Urinary bladder (tissue), 4 donors: ENCODE data around the gene MYCL. TPM values are rescaled to one million over a fixed set of nuclear protein-coding genes. Genes with fewer than 3 reads are reported as not detected.

Experiments used
- DNase-seq: peaks from one replicate; pipeline ENCODE4 v3.0.0-alpha.2; 2015; ENCODE audit errors: extremely low spot score
- H3K27ac ChIP-seq: one replicate; pipeline ENCODE4 v1.5.1; 2013; ENCODE audit warnings: low read depth, mild to moderate bottlenecking, moderate library complexity
- H3K36me3 ChIP-seq: one replicate; pipeline ENCODE4 v1.6.1; 2013; ENCODE audit warnings: mild to moderate bottlenecking, moderate library complexity; ENCODE audit not compliant: insufficient read depth
- H3K4me1 ChIP-seq: one replicate; pipeline ENCODE4 v1.6.1; 2013; ENCODE audit warnings: mild to moderate bottlenecking, moderate library complexity; ENCODE audit not compliant: insufficient read depth
- H3K4me3 ChIP-seq: one replicate; pipeline ENCODE4 v1.5.1; 2013; ENCODE audit warnings: low read depth, low read length
- WGBS: extraction: QIAGEN DNeasy Blood & Tissue Kit; methylation state at CpG from one replicate; pipeline ENCODE4 v1.1.7; 2013; 5-methylcytosine and 5-hydroxymethylcytosine counted together
- polyA plus RNA-seq: library from polyadenylated mRNA; stranded (reverse); fragments of 200-250 nt; gene quantifications from one replicate; pipeline ENCODE4 v1.2.3, GENCODE V29; 2013
- small RNA-seq: library from RNA; depleted of rRNA; stranded (forward); fragments of <200 nt; gene quantifications from one replicate; pipeline ENCODE3, GENCODE V24; 2014
- total RNA-seq: library from RNA; depleted of rRNA; stranded (reverse); fragments of >200 nt; gene quantifications from one replicate; pipeline ENCODE4 v1.2.3, GENCODE V29; 2014
- donor health status: healthy with polysubstance abuse.
- donor health status: healthy.

Gene MYCL
- total and polyA plus RNA-seq, 2 donors = 5.5 to 35.1 TPM

DNA sequence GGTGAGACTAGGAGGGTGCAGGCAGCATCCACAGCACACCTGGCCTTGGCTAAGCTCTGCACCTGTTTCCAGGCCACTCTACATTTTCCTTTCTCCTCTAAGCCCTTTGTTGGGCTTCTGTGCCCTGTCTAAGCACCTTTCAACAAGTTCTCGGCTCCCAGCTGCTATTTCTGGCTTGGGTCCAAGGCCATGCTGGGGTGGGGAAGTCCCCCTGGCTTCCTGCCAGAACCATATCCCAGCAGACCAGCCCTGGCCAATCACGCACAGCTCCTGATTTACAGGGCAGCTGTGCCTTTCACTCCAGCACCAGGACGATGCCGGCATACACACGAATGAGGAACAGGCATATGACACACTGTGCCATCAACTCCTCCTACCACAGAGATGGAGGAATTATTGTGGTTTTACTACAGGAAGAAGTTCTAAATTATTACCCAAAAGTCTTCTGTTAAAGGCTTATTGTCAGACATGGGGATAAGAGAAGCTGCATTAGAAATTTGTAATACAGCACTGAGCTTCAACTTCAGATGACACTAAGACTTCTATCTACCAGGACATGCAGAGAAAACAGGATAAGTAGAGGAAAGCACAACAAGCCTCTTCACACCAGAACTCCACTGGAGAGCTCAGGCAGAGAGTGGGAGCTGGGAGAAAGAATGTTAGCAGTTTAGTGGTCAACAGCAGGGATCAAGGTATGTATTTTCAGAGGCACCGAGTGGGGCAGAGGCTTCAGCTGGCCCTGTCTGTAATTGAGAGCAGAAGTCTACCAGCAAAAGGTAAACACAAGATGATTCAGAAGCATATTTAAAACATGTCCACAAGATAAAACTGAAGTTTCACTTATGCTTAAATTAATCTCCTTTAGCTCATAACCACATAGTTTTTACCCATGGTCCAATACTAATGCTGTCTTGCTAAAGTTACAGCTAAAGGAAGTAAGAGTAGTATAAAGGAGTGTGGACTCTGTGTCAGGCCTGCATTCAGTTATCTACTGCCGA lies 55.8 kb downstream of the MYCL start:
- Histone ChIP-seq H3K4me3 (no peak overlapping the region), H3K36me3 (peaks cover 2% of the 10 kb centered on the region), H3K27ac (peak overlapping the region; percentile 78), H3K4me1 (no peaks in the 10 kb centered on the region)
- peak; percentile 86 for DNase-seq
- 15% methylated on average over 7 of the region's 7 CpGs for WGBS

Small RNAs within 50 kb of the gene (small RNA-seq; reads per million reads assigned to genes)
- not detected for gene RF00019

Other genes with a start within 250 kb of the MYCL start
- gene NT5C1A, start 229.8 kb downstream of the MYCL start, total RNA-seq = 2.1 TPM
- gene NT5C1A, start 229.8 kb downstream of the MYCL start, polyA plus RNA-seq = 0.27 TPM
- 2.5 TPM for gene HPCAL4, start 210.5 kb downstream of the MYCL start, total RNA-seq
- gene HPCAL4, start 210.5 kb downstream of the MYCL start, polyA plus RNA-seq = 0.23 TPM
- gene PPIE, start 163.0 kb downstream of the MYCL start, total RNA-seq = 31.0 TPM
- 64.5 TPM for gene PPIE, start 163.0 kb downstream of the MYCL start, polyA plus RNA-seq
- gene OXCT2, start 130.6 kb downstream of the MYCL start, total RNA-seq = 0.90 TPM
- 0.68 TPM for gene OXCT2, start 130.6 kb downstream of the MYCL start, polyA plus RNA-seq
- gene BMP8B, start 113.1 kb downstream of the MYCL start, total RNA-seq = 1.6 TPM
- gene BMP8B, start 113.1 kb downstream of the MYCL start, polyA plus RNA-seq = 1.5 TPM
- 45.4 TPM for gene TRIT1, start 18.4 kb downstream of the MYCL start, total RNA-seq
- 14.5 TPM for gene TRIT1, start 18.4 kb downstream of the MYCL start, polyA plus RNA-seq
- gene MFSD2A, start 53.2 kb upstream of the MYCL start, total RNA-seq = 0.95 TPM
- 3.5 TPM for gene MFSD2A, start 53.2 kb upstream of the MYCL start, polyA plus RNA-seq
- gene CAP1, start 138.8 kb upstream of the MYCL start, total RNA-seq = 154 TPM
- 273 TPM for gene CAP1, start 138.8 kb upstream of the MYCL start, polyA plus RNA-seq
- 58.7 TPM for gene PPT1, start 195.3 kb upstream of the MYCL start, total RNA-seq
- gene PPT1, start 195.3 kb upstream of the MYCL start, polyA plus RNA-seq = 102 TPM